ENCODE results near the gene POU3F1.
"Not testable (repeated sequence)": the region's sequence is repeated elsewhere in the genome, so short reads cannot be mapped to it uniquely, and the experiment has no call there.

POU3F1 gene

GRCh38 chr1:38045401-38046332 lies 926 bp downstream of the POU3F1 start:
- no peak for DNase-seq

GRCh38 chr1:38044221-38045215 lies 2.1 kb downstream of the POU3F1 start:
- DNase-seq = no peak

- no peak for DNase-seq
These were observed 3.4 kb downstream of the POU3F1 start for GRCh38 chr1:38043036-38043747.

- DNase-seq = no peak
These were observed 4.4 kb downstream of the POU3F1 start for GRCh38 chr1:38041936-38042834.

- DNase-seq = no peak
These were observed 7.1 kb downstream of the POU3F1 start for GRCh38 chr1:38039331-38040088.

- no peak for DNase-seq
These were observed 7.7 kb downstream of the POU3F1 start for GRCh38 chr1:38038861-38039260.

- DNase-seq = no peak
These were observed 9.2 kb downstream of the POU3F1 start for GRCh38 chr1:38037221-38037939.

GRCh38 chr1:38034871-38035270 lies 11.7 kb downstream of the POU3F1 start:
- DNase-seq = no peak

GRCh38 chr1:38032992-38033391 lies 13.6 kb downstream of the POU3F1 start:
- DNase-seq = not testable (repeated sequence)

- DNase-seq = no peak
These were observed 15.1 kb downstream of the POU3F1 start for GRCh38 chr1:38031513-38031866.

- no peak for DNase-seq
These were observed 15.7 kb downstream of the POU3F1 start for GRCh38 chr1:38030596-38031512.

- DNase-seq = no peak
These were observed 16.7 kb downstream of the POU3F1 start for GRCh38 chr1:38029685-38030511.

- no peak for DNase-seq
These were observed 17.4 kb downstream of the POU3F1 start for GRCh38 chr1:38029081-38029681.

GRCh38 chr1:38028671-38029070 lies 17.9 kb downstream of the POU3F1 start:
- no peak for DNase-seq

GRCh38 chr1:38028105-38028591 lies 18.4 kb downstream of the POU3F1 start:
- DNase-seq = no peak

GRCh38 chr1:38027201-38028104 lies 19.1 kb downstream of the POU3F1 start:
- no peak for DNase-seq
